Upper lobe of right lung (tissue), 1 donor: ENCODE results near the gene ST8SIA6. TPM values are rescaled to one million over a fixed set of nuclear protein-coding genes. Genes with fewer than 3 reads are reported as not detected.
A peak's percentile ranks its signal among the peaks of the same experiment; 100 is the strongest.

Experiments used
- ATAC-seq: fragments of 200-7000 bp; cut with Tn5 transposase; one replicate; pipeline ENCODE4 v1.9.1; 2020; ENCODE audit warnings: mild to moderate bottlenecking, moderate library complexity
- DNase-seq: peaks from one replicate; pipeline ENCODE4 v3.0.0-alpha.2; 2020
- H3K27ac ChIP-seq: fragments of 200-600 bp; one replicate; pipeline ENCODE4 v1.8.0; 2022
- H3K27me3 ChIP-seq: fragments of 200-600 bp; one replicate; pipeline ENCODE4 v1.8.0; 2022; ENCODE audit warnings: mild to moderate bottlenecking
- H3K36me3 ChIP-seq: fragments of 200-600 bp; one replicate; pipeline ENCODE4 v1.8.0; 2022
- H3K4me1 ChIP-seq: fragments of 200-600 bp; one replicate; pipeline ENCODE4 v1.8.0; 2022
- H3K4me3 ChIP-seq: fragments of 200-600 bp; one replicate; pipeline ENCODE4 v1.8.0; 2022; ENCODE audit warnings: mild to moderate bottlenecking
- H3K9me3 ChIP-seq: fragments of 200-600 bp; one replicate; pipeline ENCODE4 v1.8.0; 2022
- CTCF ChIP-seq: fragments of 200-600 bp; IDR thresholded peaks from one replicate; pipeline ENCODE4 v1.8.0; 2022; ENCODE audit warnings: antibody characterized with exemption
- intact Hi-C: fragments of 100-400 bp; cut with DNase I; formaldehyde crosslinking; loops from one replicate; pipeline ENCODE4 v1.11.0; 2022
- total RNA-seq: library from RNA; stranded (reverse); fragmentation: NEBNext Ultra II Directional; extraction: Animal tissue kit (Norgen Biotek cat#: 25700); gene quantifications from one replicate; pipeline ENCODE4 v1.2.1, GENCODE V29; 2021
- donor health status: DM: no; HTN: yes; CAD: no; lungs with severe emphysema.

The ST8SIA6 gene
- total RNA-seq, 1 donor from 2014 or later = 13.9 TPM

DNA sequence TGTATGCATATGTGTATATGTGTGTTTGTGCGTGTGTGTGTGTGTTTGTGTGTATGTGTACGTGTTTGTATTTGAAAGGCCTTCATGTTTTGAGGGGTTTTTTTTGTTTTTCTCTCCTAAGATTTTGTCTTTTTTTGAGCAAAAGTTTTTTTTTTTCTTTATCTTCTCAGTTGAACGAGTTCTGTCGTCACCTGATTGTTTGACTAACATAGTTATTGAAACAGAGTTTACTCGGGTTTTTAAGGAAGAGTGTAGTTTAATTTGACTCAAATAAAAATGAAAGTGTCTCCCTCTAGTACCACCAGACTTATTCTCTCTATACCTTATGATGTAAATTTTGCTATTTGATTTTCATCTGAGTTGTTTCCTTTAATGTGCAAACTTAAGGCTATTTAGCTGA, 73.5 kb downstream of the ST8SIA6 start:
- ATAC-seq (no peak), DNase-seq (no peak)
- intact Hi-C loops = no loop called here
- no peak for TF ChIP-seq CTCF
- Histone ChIP-seq H3K9me3 (no peaks in the 10 kb centered on the region), H3K4me3 (no peak overlapping the region), H3K36me3 (no peaks in the 10 kb centered on the region), H3K27me3 (no peaks in the 10 kb centered on the region), H3K27ac (no peak overlapping the region), H3K4me1 (no peaks in the 10 kb centered on the region)

DNA sequence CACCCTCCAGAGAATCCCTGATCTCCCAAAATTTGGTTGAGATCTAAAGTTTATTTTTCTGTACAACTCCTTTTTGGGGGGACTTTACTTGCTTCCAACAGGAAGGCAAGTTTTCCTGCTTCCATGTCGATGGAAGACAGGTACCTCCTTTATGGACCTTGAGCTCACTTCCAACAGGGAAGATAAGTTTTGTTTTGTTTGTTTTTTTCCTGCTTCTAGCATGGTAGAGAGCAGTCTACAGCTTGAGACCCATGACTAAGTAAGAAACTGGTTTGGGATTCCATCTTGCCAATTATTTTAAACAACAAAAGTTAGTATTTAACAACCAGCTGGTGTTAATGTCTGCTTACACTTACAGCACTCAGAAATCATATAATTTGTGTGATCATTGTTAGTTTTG, 74.4 kb downstream of the ST8SIA6 start:
- Histone ChIP-seq H3K27me3 (no peaks in the 10 kb centered on the region), H3K27ac (no peak overlapping the region), H3K4me1 (no peaks in the 10 kb centered on the region), H3K4me3 (no peak overlapping the region), H3K36me3 (no peaks in the 10 kb centered on the region), H3K9me3 (no peaks in the 10 kb centered on the region)
- intact Hi-C loops = no loop called here
- no peak for ATAC-seq
- no peak for TF ChIP-seq CTCF
- no peak for DNase-seq

DNA sequence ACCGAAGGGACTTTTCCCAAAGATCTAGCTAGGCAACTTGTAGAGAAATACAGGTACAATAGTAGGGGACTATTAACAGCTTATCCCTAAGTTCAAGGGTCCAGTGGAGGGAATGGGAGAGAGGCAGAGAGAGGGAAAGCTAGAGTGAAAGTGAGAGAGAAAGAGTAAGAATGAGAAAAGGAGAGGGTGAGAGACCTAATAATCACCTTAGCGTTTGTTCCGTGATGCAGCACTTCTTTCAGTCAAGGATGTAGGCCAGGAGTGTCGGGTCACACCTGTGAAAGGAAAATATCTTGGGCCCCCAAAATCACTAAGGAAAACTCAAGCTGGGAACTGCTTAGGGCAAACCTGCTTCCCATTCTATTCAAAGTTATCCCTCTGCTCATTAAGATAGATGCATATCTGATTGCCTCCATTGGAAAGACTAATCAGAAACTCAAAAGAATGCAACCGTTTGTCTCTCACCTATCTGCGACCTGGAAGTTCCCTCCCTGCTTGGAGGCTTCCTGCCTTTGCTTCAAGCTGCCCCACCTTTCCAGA, 75.2 kb downstream of the ST8SIA6 start:
- Histone ChIP-seq H3K27me3 (no peaks in the 10 kb centered on the region), H3K36me3 (no peaks in the 10 kb centered on the region), H3K4me3 (no peak overlapping the region), H3K4me1 (no peaks in the 10 kb centered on the region), H3K27ac (no peak overlapping the region), H3K9me3 (no peaks in the 10 kb centered on the region)
- DNase-seq (no peak), ATAC-seq (no peak)
- no peak for TF ChIP-seq CTCF
- intact Hi-C loops = no loop called here

DNA sequence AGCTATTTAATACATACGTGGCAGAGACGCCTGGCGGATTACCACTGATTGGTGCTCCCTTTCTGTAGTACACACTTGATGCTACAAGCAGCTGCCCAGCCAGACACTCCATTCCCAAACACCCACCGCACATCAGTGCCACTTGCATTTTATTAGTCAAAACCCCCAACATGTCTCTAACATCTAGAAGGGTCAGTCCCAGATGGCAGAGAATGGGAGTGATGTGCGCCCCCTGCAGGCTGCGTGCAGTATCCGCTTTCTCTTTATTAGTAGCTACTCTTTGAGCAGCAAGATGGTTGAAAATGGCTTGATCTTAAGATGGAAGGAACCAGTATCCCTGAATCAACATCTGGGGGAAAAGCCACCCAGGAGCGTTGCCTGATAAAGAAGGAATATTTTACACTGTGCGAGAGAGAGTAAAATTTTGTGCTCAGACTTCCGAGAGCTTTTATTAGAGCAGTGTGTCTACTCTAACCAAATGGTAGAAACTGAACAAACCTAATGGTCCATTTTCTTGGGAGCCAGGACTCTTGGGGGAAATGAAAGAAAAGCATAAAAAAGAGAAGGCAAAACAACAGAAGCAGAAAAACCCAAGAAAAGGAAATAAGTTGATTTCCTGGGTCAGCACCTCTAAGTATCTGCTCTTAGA, 78.3 kb downstream of the ST8SIA6 start:
- intact Hi-C loops = no loop called here
- ATAC-seq (peak; percentile 33), DNase-seq (no peak)
- H3K4me3 ChIP-seq = no peak overlapping the region
- H3K27me3 ChIP-seq = no peaks in the 10 kb centered on the region
- no peaks in the 10 kb centered on the region for H3K4me1 ChIP-seq
- H3K27ac ChIP-seq = no peak overlapping the region
- no peaks in the 10 kb centered on the region for H3K9me3 ChIP-seq
- peak; percentile 24 for TF ChIP-seq CTCF
- no peaks in the 10 kb centered on the region for H3K36me3 ChIP-seq

GRCh38 chr10:17368708-17369272, 85.6 kb downstream of the ST8SIA6 start:
- no peak for TF ChIP-seq CTCF
- no peak overlapping the region for H3K27ac ChIP-seq
- H3K36me3 ChIP-seq = no peaks in the 10 kb centered on the region
- H3K27me3 ChIP-seq = no peaks in the 10 kb centered on the region
- intact Hi-C loops = no loop called here
- no peak for ATAC-seq
- no peaks in the 10 kb centered on the region for H3K9me3 ChIP-seq
- no peaks in the 10 kb centered on the region for H3K4me1 ChIP-seq
- no peak for DNase-seq
- no peak overlapping the region for H3K4me3 ChIP-seq
